GM15510 (cell line): Measurements from ENCODE around the gene YIPF5.

Experiments
- POLR2A ChIP-seq: IDR thresholded peaks from 3 replicates; pipeline ENCODE4 v1.6.1; 2011; ENCODE audit warnings: borderline replicate concordance; ENCODE audit not compliant: insufficient read length; ENCODE audit errors: extremely low read depth

Gene YIPF5

GRCh38 chr5:144142139-144142823 is 28.2 kb downstream of the YIPF5 start:
- no peak for TF ChIP-seq POLR2A

GRCh38 chr5:144141585-144141984 is 28.9 kb downstream of the YIPF5 start:
- TF ChIP-seq POLR2A, result no peak

GRCh38 chr5:144139586-144139985 is 30.9 kb downstream of the YIPF5 start:
- no peak for TF ChIP-seq POLR2A

GRCh38 chr5:144135113-144135762 is 35.2 kb downstream of the YIPF5 start:
- TF ChIP-seq POLR2A, result no peak

- no peak for TF ChIP-seq POLR2A
Measured at GRCh38 chr5:144134194-144134826, 36.1 kb downstream of the YIPF5 start.

- TF ChIP-seq POLR2A, result no peak
Measured at GRCh38 chr5:144133050-144133633, 37.3 kb downstream of the YIPF5 start.

GRCh38 chr5:144131261-144131660 is 39.2 kb downstream of the YIPF5 start:
- TF ChIP-seq POLR2A, result no peak

GRCh38 chr5:144130306-144130705 is 40.2 kb downstream of the YIPF5 start:
- no peak for TF ChIP-seq POLR2A

GRCh38 chr5:144128844-144129243 is 41.6 kb downstream of the YIPF5 start:
- TF ChIP-seq POLR2A, result no peak

- TF ChIP-seq POLR2A, result no peak
Measured at GRCh38 chr5:144126707-144127106, 43.8 kb downstream of the YIPF5 start.

- TF ChIP-seq POLR2A, result no peak
Measured at GRCh38 chr5:144125163-144125726, 45.2 kb downstream of the YIPF5 start.

GRCh38 chr5:144122641-144123040 is 47.8 kb downstream of the YIPF5 start:
- TF ChIP-seq POLR2A, result no peak

- no peak for TF ChIP-seq POLR2A
Measured at GRCh38 chr5:144122081-144122480, 48.4 kb downstream of the YIPF5 start.

- TF ChIP-seq POLR2A, result no peak
Measured at GRCh38 chr5:144121577-144121976, 48.9 kb downstream of the YIPF5 start.

- no peak for TF ChIP-seq POLR2A
Measured at GRCh38 chr5:144120661-144121180, 49.7 kb downstream of the YIPF5 start.
